ENCODE measurements around the gene ESRRA.

DNA sequence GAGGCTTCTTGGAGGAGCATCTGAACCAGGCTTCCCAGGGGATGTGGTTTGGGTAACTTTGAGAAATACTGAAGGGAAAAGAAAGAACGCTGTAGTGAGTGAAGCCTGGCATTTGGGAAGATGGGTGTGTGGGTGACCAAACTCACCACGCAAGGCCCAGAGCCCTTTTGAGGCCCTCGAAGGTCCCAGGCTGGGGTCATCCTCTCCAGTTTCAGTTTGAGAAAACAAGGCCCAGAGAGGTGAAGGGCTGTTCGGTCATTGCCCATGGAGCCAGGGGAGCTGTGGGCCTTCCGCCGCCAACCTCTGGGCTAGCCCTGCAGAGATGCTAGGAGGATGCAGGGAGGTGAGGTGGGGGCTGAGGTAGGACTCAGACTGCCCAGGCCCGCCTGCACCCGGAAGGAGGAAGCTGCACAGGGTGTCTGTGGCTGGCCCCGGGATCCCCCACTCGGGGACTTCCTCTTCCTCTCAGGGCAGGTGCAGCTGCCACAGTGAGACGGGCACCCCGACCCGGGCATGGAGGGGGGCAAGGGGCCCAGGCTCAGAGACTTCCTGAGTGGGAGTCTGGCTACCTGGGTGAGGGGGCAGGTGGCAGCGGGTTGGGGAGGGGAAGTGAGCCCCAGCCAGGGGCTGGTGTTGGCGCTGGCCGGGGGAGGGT is 34.6 kb downstream of the ESRRA start, which contains the start of gene CCDC88B:
- TF ChIP-seq SMARCE1 (IDR thresholded peaks at IDR 0.05) (no peak), SREBF1 (IDR thresholded peaks at IDR 0.05; ENCODE audit: borderline replicate concordance, low read depth, low read length) (no peak), BRCA1 (IDR thresholded peaks at IDR 0.05) (no peak), BRCA1 (CRISPR knock-in tag; IDR thresholded peaks at IDR 0.05) (no peak), TBP (optimal IDR thresholded peaks at IDR 0.05; ENCODE audit: low read depth, low read length) (no peak), KDM1A (IDR thresholded peaks at IDR 0.05) (no peak), ZNF780A (CRISPR knock-in tag; IDR thresholded peaks at IDR 0.05) (no peak), L3MBTL2 (IDR thresholded peaks at IDR 0.05) (no peak), HDAC1 (IDR thresholded peaks at IDR 0.05) (no peak)
- TF ChIP-seq, protein P1, sequence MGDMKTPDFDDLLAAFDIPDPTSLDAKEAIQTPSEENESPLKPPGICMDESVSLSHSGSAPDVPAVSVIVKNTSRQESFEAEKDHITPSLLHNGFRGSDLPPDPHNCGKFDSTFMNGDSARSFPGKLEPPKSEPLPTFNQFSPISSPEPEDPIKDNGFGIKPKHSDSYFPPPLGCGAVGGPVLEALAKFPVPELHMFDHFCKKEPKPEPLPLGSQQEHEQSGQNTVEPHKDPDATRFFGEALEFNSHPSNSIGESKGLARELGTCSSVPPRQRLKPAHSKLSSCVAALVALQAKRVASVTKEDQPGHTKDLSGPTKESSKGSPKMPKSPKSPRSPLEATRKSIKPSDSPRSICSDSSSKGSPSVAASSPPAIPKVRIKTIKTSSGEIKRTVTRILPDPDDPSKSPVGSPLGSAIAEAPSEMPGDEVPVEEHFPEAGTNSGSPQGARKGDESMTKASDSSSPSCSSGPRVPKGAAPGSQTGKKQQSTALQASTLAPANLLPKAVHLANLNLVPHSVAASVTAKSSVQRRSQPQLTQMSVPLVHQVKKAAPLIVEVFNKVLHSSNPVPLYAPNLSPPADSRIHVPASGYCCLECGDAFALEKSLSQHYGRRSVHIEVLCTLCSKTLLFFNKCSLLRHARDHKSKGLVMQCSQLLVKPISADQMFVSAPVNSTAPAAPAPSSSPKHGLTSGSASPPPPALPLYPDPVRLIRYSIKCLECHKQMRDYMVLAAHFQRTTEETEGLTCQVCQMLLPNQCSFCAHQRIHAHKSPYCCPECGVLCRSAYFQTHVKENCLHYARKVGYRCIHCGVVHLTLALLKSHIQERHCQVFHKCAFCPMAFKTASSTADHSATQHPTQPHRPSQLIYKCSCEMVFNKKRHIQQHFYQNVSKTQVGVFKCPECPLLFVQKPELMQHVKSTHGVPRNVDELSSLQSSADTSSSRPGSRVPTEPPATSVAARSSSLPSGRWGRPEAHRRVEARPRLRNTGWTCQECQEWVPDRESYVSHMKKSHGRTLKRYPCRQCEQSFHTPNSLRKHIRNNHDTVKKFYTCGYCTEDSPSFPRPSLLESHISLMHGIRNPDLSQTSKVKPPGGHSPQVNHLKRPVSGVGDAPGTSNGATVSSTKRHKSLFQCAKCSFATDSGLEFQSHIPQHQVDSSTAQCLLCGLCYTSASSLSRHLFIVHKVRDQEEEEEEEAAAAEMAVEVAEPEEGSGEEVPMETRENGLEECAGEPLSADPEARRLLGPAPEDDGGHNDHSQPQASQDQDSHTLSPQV (IDR thresholded peaks at IDR 0.05) = no peak
- TF ChIP-seq, protein P2, sequence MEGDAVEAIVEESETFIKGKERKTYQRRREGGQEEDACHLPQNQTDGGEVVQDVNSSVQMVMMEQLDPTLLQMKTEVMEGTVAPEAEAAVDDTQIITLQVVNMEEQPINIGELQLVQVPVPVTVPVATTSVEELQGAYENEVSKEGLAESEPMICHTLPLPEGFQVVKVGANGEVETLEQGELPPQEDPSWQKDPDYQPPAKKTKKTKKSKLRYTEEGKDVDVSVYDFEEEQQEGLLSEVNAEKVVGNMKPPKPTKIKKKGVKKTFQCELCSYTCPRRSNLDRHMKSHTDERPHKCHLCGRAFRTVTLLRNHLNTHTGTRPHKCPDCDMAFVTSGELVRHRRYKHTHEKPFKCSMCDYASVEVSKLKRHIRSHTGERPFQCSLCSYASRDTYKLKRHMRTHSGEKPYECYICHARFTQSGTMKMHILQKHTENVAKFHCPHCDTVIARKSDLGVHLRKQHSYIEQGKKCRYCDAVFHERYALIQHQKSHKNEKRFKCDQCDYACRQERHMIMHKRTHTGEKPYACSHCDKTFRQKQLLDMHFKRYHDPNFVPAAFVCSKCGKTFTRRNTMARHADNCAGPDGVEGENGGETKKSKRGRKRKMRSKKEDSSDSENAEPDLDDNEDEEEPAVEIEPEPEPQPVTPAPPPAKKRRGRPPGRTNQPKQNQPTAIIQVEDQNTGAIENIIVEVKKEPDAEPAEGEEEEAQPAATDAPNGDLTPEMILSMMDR (IDR thresholded peaks at IDR 0.05 in 2 of 3, conservative IDR thresholded peaks at IDR 0.05 in 1 of 3; ENCODE audit: insufficient read depth in 2 of 3, low read depth in 1 of 3, low read length in 3 of 3) = no peak
